NCI-H526 treated with DMSO at 0.1 percent for 48 hours (cell line): ENCODE data around the gene HINT3.
"Not testable (repeated sequence)": the region's sequence is repeated elsewhere in the genome, so short reads cannot be mapped to it uniquely, and the experiment has no call there.

Source experiments
- DNase-seq: peaks from one replicate; lab custom pipeline; 2025; lab: John Stamatoyannopoulos, UW

HINT3 gene

DNA sequence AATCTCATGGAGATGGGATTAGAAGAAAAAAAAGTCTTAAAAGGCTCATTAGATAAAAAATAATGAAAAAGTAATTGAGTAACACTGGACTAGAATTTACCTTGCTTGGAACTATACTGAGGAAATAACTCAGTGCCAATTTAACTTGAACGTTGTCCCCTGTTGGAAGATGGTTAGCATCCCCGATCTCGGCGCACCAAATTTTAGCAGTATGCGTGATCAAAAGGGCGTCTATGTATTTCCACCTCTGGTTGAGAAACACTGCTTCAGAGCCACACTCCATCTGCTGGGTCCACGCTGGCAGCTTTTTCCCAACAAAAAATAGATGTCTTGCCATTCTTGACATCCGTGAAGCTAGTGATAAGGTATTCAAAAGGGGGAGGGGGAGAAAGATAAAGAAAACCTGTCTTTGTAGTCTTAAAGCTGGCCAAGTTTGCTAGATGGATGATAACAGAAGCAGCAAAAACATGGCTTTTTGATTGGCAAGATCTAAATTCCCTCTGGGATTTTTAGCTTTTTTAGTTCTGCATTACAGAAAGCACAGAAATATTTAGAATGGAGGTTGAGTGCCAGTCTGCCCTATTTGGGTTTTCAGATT, 6.4 kb downstream of the HINT3 start:
- DNase-seq = no peak

DNA sequence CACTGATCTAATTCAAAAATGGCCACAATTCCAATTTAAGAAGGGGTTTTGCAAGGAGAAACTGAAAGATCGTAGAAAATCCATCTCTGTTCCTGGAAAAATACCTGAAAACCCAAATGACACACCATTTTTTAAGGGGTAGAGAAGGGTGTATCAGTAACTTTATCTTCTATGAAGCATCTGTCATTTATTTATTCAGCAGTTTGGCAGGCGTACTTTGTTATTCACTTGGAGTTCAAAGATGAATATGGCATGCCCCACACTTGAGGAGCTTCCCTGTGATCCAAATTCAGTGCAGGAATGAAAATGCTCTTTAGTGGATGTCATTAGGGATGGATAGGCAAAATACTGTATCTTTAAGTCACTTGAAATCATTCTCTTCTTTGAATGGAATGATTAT, 7.2 kb downstream of the HINT3 start:
- DNase-seq = no peak

DNA sequence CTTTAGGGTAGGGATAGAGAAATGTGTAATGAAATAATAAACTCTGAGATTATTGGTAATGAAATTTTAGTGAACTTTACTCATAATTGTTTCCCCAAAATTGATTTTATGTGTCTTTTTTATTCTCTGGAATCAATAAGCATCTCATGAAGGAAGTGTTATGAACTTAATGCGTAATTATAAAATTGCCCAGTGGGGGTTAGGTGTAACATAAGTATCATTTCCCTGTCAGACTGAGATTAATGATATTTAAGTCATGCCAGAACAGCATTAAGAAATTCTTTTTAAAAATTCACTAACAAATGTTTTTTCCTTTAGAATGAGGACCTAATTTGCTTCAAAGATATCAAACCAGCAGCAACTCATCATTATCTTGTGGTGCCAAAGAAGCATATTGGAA, 10.0 kb downstream of the HINT3 start:
- no peak for DNase-seq

- DNase-seq = no peak
Measured at GRCh38 chr6:125968493-125968892, 11.9 kb downstream of the HINT3 start.

DNA sequence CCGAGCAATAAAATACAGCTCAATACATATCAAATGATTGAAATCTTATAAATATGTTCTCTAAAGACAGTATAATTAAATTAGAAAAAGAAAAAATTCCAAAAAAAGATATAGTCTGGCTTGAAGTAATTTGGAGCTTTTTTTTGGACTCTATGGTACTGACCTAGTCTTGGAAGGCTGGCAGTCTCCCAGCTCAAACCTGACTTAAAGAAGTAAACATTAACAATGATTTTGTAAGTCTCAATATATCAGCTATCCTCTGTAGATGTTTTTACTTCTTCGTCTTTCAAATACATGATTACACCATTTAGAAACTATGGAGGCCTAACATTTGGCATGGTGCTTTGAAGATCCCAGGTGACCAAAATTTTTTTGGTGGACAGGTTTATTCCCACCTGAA, 14.2 kb downstream of the HINT3 start:
- no peak for DNase-seq

DNA sequence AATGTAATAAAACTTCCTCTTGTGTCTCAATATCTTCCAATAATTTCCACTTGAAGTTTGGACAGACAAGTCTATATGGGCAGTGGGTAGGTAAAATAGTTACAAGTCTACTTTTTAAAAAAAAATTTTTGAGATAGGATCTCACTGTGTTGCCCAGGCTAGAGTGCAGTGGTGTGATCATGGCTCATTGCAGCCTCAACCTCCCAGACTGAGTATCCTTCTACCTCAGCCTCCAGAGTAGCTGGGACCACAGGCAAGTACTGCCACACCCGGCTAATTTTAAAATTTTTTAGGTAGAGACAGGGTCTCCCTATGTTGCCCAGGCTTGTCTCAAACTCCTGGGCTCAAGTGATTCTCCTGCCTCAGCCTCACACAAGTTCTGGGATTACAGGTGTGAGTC, 15.9 kb downstream of the HINT3 start:
- DNase-seq = not testable (repeated sequence)

DNA sequence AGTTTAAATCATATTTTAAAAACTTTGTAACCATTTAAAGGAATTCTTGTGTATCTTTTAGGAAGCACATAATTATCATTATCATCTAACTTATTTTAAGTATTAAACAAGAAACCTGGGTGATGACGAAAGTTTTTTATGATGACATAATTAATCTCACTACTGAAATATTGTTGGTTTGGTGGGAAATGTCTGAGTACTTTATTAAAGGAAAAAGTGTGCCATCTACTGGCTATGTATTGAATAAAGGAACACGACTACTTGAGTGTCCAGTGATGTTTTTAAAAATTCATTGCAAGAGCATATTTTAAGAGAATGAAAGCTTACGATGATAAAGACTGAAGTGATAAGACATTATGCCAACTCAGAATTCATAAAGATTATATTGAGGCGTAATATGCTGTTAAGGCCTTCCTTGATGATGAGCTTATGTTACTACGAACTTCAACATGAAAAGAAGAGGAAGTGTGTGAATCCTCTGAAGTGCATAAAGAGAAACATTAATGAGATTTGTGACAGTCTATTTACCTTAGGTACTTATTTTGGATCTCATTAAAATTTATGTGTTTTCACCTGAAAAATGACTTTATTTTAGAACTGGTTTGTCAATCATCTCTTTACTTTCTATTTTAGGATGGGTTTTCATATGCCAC, 17.8 kb downstream of the HINT3 start:
- DNase-seq = peak; percentile 36

DNA sequence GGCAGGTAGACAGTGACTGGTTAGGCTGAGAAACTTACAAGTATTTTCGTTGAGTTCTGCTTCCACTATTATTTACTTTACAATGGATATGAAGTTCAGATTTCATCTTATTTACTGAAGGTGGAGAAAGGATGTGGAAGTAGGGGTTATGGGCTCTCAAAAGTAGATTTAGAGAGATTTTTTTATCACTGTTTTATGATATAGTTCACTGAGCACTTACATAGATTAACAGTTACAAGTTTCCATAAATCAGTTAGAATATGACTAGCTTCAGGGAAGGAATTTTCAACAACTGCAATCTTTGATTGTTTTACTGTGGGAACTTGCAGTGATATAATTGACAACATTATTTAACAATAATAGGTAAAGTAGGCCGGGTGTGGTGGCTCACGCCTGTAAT, 22.5 kb downstream of the HINT3 start:
- DNase-seq = no peak

GRCh38 chr6:125981571-125982185, 25.1 kb downstream of the HINT3 start:
- no peak for DNase-seq

DNA sequence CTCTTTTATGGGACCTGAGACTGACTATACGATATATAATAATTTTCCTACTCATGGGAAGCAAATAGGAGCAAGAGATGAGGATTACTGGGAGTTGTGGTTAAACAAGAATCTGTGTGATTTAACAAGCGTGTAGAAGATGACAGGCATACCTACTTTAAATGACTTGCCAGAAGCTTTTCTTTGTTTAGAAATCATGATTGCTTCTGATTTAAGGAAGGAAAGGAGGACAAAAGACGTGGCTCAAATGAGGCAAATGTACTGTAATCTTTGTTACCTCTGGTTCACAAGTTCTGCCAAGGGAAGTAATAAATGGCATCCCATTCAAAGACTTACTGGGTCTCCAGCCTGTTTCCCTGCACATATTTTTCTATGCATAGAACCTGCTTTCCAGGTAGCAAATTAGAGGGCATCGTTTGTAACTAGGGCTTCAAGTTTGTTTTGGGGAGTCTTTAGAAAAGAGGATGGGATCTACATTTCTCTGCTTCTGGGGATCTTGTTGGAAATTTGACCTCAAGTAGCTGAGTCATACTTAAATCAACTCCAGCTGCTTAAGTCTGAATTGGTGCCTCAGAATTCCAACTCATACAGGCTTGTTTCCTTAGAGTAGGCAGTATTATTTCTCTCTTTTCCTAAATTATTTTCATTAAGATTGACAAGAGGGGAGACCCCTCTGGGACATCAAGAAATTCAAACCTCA, 26.8 kb downstream of the HINT3 start:
- DNase-seq = no peak

DNA sequence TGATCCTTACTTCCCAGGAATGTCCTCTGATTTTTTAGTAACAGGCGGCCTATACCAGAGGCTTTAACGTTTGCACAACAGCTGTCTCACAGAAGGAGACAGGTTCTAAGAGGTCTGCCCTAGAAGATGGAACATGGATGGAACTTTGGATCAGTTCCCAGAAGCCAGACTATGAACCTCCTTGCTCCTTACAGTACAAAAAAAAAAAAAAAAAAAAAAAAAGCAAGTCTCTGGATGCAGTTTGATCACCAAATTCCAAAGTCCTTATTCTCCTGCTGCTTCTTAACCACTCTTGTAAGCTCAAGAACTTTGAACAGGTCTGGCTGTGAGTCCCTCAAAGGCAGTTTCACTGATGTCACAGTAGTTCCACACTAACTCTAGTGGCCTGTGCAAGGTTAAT, 27.7 kb downstream of the HINT3 start:
- DNase-seq = no peak

GRCh38 chr6:125985522-125985921, 29.0 kb downstream of the HINT3 start:
- no peak for DNase-seq

DNA sequence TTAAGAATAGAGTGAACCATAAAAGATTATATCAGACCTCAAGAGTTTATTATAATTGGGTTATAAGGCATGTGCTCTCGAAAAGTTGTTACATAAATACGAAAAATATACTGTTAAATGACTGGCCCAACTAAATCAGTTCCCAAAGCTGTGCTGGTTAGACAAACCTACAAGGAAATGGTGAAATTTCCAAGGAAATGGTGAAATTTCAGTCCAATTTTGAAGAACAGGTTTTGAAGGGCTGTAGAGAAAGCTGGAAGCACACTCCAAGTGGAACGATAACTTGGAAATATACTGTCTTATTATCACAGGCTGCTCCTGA, 29.4 kb downstream of the HINT3 start:
- DNase-seq = no peak

- peak; percentile 91 for DNase-seq
Measured at GRCh38 chr6:125986301-125987025, 29.9 kb downstream of the HINT3 start, which contains the start of gene TRMT11. Gene TRMT11, plus strand, starts transcription at chr6:125986540. Its CDS starts 11 bp downstream, at chr6:125986551.

GRCh38 chr6:125987026-125987617, 30.6 kb downstream of the HINT3 start:
- peak; percentile 66 for DNase-seq

DNA sequence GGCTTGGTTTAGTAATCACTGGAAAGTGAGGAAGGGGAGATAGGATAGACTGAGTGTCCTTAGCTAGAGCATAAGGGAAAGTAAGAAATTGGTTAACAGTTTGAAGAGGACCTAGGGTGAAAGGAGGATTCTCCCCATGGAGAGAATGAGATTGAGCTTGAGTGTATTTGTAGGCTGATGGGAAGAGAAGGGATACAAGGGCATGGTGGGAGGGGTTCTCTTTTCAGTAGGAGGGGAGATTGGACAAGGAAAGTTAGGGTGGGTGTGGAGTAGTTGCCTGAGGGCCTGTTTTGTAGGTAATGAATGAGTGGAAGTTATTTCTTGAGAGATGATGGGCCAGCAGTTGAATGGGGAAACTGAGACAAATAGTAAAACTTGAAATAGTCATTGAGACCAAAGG, 31.7 kb downstream of the HINT3 start:
- no peak for DNase-seq

GRCh38 chr6:125989631-125990030, 33.1 kb downstream of the HINT3 start:
- no peak for DNase-seq

DNA sequence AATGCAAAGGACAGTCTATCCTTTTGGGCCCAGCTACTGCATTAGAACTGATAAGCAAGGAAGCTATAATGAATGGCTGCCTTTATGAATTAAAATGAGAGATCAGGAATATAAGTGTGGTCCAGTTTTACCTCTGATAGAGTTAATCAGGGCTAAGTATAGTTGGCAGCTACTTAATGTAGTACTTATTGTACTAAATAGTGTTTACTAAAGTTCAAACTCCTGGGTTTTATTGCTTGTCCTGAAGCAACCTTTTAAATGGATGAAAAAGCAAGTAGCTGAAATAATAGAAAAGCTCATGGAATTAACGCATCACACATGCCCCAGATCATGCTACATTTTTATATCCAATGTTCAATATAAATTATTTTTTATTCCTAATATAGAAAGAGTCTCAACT, 35.1 kb downstream of the HINT3 start:
- DNase-seq = no peak

DNA sequence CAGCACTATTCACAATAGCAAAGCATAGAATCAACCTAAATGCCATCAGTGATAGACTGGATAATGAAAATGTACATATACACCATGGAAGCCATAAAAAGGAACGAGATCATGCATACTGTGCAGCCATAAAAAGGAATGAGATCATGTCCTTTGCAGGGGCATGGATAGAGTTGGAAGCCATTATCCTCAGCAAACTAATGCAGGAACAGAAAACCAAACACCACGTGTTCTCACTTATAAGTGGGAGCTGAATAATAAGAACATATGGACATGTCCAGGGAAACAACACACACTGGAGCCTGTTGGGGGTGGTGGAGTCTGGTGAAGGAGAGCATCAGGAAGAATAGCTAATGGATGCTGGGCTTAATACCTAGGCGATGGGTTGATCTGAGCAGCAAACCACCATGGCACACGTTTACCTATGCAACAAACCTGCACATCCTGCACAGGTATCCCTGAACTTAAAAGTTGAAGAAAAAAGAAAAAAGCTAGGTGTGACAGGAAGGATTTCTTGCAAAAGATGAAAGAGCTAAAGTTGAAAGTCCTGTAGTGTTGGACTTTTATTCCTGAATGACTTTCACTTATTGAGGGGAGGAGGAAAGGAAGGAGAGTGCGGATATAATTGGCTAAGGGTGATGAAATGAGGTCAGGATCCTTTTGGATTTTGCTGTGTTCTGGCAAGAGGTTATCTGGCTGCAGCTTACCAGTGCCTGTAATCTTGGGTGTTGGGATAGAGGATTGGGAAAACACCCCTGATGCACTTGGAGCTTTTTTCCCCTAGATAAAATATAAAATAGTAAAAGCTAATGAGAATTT, 38.3 kb downstream of the HINT3 start:
- DNase-seq = no peak

DNA sequence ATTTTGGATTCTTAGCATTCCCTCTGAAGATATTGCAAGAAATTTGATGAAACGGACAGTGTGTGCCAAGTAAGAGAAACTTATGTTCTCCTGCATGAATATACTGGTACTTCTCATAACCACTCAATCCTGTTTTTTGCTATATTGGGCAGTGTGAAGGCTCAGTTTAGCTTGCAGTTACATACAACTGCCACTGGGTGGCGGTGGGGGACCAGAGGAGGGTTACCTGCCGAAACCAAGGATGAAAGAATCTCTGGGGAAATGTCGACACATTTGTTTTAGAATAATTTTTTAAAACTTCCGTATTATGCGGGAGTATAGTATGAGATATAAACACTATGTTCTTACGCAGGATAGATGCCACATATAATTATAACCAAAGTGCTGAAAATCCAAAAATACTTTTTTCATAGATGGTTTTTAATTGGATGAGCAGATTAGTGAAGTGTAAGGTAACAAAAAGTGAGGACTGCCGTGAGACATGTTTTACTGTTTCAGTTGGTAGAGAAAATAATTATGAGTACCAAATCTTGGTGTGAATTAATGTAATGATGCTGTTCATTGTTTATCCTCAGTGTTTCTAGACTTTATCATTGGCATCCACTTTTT, 39.5 kb downstream of the HINT3 start:
- peak; percentile 48 for DNase-seq
